ENCODE measurements around the gene CRISPLD2.
"Not testable (repeated sequence)": the region's sequence is repeated elsewhere in the genome, so short reads cannot be mapped to it uniquely, and the experiment has no call there.

The CRISPLD2 gene

DNA sequence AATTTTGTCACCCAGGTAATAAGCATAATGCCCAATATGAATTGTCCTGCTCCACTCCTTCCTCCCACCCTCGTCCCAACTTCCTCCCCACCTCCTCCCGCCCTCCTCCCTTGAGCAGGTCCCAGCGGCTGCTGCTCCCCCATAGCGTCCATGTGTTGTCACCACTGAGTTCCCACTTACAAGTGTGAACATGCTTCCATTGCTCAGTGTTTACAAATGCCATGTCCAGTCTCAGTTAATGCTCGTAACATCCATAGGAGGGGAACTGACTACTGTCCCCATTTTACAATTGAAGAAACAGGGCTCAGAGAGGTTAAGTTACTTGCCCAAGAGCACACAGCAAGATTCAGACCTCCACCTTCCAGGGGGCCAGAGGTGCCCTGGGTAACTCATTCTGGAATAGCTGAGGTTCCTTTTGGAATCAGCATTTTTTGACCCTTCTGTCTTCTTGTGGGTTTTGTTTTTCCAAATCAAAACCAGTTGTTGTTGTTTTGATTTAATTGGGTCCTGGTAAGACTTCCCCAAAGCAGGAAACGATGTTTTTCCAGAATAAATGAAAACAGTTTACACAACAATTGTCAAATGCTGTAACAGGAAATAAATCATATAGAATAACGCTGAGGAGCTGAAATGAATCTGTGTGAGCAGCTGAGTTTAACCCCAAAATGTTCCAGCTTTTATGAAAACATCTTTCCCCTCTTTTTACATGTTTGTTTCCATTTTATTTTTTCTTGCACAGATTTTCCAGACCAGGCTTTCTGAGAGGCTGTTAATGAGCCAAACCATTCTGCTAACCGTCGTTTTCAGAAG is 117.6 kb downstream of the CRISPLD2 start:
- DNase-seq = no peak

DNA sequence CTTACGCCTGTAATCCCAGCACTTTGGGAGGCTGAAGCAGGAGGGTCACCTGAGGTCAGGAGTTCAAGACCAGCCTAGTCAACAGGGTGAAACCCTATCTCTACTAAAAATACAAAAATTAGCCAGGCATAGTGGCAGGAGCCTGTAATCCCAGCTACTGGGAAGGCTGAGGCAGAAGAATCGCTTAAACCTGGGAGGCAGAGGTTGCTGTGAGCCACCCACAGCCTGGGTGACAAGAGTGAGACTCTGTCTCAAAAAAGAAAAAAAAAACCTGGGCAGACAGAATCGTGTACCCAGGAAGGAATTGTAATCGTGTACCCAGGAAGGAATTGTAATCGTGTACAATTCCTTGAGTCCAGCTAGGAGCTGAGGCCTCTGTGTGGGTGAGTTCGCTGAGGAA is 118.8 kb downstream of the CRISPLD2 start:
- not testable (repeated sequence) for DNase-seq

DNA sequence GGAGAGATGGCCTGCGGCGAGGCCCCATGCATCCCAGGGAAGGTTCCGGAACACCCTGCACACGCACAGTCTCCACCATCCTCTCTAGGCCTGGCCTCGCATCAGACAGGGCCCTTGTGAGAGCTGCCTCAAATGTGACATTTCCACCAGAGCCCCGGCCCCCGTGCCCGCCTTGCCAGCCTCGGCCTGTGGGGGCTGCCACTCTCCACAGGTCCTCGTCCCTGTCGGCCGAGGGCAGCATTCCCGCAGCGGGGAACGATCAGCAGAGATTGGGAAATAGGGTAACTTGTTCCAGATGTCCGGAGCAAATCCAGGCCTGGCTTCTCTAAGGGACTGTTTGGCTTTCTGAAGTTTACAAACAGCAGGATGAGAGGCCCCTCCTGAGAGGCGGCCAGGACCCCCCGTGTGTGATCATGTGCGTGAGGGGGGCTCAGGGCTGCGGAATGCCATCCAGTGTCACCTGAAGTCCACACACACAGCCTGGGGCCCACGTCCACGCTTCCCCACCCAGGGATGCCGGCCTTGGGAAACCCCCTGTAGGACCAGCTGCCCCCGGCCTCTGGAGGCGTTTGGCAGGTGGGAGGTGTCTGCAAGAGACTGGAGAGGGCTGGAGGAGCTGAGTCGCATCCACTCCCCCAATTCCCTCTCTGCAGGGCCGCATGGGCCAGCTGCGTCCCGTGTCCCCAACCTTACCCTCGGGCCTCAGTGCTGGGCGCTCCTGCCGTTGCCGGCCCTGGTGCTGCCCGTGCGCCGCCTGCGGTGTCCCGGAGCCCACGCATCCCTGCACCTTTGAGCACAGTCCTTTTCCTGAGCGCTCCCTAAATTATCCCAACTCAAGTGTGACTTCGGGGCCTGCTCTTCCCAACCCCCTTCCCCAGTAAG is 121.1 kb downstream of the CRISPLD2 start:
- DNase-seq = no peak

DNA sequence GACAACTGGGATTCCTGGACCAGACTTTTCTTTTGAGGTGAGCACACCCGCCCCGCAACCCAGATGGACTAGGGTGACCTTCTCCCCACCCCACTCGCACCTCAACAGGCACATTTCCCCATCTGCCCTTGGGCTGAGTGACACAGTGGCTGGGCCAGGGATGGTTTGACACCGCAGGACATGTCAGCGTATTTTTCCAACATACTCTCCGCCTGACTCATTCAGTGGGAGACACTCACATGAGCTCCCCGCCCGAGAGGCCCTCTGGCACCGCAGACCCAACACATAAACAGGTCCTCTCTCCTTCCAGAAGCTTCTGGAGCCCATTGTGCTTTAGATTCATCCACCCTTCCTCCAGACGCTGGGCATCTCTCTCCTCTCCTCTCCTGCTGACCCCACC is 122.1 kb downstream of the CRISPLD2 start:
- DNase-seq = no peak

DNA sequence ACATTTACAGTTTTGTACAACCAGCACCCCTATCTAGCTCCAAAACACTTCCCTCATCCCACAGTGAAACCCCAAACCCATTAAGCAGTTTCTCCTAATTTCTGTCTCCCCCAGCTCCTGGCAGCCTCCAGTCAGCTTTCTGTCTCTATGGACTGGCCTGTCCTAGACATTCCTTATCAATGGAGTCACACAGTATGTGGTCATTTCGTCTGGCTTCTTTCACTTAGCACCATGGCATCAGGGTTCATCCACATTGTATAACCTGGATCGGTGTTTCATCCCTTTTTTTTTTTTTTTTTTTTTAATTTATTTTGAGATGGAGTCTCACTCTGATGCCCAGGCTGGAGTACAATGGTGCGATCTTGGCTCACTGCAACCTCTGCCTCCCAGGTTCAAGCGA is 123.0 kb downstream of the CRISPLD2 start:
- DNase-seq = no peak

DNA sequence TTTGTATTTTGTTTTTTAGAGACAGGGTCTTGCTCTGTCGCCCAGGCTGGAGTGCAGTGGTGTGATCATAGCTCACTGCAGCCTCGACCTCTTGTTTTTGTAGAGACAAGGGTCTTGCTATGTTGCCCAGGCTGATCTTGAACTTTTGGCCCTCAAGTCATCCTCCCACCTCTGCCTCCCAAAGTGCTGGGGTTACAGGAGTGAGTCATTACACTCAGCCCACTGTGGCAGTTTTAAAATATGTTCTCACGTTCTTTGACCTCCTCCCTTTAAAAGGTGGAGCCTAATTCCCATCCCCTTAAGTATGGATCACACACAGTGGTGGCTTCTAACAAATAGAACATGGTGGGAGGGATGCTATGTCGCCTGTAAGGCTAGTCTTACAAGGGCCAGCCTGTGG is 123.8 kb downstream of the CRISPLD2 start:
- no peak for DNase-seq

DNA sequence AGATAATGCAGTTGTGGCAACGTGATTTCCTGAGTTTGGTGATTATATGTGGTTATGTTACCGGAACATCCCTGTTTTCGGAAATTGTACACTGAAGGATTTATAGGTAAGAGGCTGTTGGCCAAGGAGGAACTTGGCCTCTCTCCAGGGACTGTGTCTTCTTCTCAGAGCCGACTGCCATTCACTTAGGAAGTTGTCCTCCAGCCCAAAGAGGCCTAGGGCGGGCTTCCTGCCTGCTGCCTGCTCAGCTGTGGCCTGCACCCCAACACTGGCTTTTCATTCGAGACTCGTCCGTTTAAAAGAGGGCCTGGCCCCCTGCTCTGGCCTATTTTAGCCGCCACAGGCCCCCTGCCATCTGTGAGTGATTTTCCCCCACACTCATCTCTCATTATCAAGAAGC is 127.2 kb downstream of the CRISPLD2 start:
- no peak for DNase-seq

DNA sequence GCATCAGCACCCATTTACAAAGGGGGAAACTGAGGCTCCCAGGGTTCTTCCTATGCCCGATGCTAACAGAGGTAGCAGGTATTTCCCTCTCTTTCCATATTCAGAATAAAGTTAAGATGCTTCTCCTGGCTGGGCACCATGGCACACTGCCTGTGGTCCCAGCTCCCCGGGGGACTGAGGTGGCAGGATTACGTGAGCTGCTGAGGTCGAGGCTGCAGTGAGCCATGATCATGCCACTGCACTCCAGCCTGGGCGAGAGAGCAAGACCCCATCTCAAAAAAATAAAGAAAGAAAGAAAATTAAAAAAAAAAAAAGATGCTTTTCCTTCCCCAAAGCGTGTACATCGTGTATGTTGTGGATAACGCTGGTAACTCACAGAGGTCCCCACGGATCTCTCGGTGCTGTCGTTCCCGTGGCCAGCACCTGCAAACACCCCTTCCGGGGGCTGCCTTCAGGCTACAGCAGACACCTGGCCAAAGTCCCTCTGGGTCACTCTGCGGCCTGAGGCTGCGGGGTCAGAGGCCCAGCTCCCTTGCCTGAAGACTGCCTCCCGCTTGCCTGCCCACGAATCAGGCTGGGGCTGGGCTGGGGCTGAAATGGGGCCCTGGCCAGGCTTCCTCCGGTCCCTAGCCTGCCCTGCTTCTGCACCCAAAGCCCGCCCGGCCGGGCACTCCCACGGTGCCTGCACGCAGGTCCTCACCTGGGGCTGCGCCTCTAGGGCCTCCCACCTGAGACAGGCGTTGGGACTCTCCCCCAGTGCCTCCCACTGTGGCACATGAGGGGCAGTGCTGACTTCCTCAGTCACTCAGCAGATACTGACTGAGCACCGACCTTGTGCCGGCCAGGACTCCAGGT is 128.4 kb downstream of the CRISPLD2 start:
- DNase-seq = no peak

DNA sequence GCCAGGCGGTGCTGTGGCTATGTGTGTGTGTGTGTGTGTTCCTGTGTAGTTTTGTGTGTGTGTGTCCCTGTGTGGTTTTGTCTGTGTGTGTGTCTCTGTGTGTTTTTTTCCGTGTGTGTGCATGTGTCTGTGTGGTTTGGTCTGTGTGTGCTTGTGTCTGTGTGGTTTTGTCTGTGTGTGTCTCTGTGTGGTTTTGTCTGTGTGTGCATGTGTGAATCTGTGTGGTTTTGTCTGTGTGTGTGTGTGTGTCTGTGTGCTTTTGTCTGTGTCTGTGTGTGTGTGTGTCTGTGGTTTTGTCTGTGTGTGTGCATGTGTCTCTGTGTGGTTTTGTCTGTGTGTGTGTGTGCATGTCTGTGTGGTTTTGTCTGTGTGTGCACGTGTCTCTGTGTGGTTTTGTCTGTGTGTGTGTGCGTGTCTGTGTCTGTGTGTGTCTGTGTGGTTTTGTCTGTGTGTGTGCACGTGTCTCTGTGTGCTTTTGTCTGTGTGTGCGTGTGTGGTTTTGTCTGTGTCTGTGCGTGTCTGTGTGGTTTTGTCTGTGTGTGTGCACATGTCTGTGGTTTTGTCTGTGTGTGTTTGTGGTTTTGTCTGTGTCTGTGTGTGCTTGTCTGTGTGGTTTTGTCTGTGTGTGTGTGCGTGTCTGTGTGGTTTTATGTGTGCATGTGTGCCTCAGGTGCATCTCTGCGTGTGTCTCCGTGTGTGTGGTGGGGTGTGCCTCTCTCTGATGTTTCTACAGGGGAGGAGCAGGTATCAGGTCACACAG is 129.2 kb downstream of the CRISPLD2 start:
- DNase-seq = no peak

DNA sequence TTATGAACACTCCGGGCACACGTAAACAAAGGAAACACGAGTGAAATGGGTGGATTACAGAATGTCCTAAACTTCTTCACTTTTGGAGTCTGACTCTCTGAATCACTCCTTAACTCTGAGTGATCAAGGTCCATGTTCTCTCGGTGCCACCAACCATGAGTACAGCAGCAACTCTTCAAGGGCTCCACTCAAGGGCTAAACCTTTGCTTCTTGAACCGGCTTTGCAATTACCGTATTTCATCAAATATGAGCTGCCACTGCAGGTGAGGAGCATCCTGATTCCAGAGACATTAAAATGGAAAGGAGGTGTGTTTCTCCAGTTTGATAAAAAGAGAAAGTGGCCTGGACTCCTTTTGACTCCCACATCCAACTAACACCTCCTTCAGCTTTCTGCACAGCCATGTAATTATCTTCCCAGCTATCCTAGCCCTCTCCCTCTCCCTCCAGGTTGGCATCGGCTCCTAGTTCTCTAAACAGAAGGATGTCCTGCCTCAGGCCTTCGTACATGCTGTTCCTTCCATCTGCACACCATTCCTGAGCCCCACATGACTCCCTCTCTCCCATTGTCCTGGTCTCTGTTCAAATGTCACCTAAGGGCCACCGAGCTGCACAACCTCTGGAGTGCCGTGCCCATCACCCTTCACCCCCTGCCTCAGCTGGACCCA is 130.1 kb downstream of the CRISPLD2 start:
- no peak for DNase-seq

DNA sequence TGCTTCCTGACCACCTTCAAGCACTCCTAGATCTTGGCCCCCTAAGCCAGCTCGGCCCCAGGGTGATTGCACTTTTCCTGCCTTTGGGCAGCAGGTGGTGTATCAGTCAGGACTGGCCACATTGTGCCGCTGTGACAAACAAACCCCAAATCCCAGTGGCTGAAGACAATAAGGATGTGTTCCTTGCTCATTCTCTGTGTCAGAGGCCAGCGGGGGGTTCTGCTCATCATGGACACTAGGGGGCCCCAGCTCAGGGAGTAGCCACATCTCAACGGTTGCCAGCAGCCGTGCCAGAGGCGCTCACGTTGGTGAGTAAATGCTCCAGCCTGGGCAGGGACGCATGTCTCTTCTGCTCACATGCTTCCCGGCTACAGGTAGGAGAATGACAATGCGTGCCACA is 131.1 kb downstream of the CRISPLD2 start:
- DNase-seq = no peak

DNA sequence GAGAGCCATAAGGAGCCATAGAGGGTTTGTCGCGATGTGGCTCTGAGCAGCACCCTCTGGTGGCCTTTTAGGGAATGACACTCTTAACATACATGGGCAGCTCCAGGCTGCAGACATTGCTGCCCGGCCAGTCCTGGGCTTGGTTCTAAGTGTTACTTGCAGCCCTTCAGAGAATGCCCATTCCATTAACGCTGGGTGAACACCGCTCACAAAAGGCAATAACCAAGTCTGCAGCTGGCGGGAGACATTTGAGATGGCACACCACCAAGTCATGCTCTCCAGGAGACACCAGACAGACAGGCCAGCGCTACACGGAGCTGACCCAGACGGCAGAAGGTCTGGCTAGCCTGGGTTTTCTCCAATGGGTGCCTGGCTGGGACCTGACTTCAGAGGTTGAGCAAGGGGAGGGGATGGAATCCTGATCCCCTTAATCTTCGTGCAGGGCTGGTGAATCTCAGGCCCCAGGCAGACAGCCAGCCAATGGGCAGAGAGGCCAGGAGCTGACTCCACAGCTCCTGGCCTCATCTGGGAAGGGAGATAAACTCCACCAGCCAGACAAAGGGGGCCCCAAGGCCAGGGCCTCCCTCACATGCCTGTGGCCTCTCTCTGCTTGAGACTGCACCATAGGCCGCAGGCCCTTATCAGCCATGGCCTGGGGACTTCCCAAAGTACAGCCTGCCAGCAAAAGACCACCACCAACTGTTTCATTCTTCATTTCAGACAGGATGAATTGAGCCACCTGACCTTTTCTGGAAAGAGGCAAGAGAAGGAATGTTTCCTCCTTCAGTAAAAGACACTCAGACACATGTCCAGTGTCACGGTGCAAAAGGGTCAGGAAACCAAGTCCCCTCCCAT is 132.8 kb downstream of the CRISPLD2 start:
- peak; percentile 61 for DNase-seq

DNA sequence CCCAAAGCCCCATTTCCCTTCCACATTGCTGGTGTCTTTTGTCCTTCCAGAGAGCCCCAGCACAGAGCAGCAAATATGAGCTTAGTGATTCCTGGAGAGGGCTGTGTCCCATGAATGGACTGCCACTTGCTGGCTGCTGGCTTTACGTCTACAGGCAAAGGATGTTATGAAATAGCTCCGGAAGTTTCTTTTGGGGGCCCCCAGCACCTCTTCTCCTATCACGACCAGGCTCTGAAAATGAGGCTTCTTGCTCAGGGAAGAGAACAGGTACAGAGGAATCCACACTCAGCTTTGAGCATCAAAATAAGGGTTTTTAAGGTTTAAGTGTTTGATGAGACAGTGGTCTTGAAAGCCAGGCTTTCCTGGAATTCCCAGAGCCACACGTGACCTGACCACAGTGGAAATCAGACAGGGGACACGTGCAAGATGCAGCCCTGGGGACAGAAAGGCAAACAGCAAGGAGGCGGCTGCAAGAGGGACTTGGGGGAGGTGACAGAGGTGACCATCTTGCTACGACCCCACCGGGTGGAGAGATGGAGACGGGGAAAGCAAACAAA is 133.5 kb downstream of the CRISPLD2 start:
- no peak for DNase-seq

DNA sequence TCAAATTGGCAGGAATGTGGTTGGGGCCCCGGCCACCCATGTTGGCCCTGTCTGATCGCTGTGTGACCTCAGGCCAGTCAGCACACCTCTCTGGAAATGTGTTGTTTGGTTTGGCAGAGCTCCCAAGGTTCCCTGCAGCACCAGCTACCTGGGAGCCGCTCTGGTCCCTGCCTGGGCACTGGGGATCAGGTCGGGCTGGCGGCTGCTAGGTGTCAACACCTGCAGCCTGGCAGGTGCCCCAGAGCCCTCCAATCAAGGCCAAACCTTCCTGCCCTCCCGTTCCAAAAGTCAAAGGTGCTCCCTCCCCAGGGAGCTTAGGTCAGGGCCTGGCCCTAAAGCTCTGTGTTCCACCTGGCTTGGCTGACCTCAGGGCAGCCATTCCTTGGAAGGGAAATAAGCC is 135.6 kb downstream of the CRISPLD2 start:
- DNase-seq = no peak

DNA sequence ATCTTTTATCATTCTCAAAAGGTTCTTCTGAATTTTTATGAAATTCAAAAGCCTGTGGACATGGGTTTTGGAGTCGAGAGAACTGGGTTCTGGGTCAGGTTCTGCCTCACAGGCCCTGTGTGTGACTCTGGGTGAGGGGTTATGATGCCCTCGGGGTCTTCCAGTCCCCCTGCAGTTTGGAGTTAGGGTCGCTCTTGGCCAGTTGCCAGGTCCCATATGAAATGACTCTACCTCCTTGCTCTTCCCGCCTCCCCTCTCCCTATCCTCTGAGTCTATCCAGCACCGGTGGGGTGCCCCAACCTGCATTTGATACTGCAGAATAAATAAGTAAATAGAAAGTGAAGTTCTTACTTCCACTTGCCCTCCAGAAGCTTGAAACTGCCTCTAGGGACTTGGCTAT is 137.4 kb downstream of the CRISPLD2 start:
- DNase-seq = no peak

DNA sequence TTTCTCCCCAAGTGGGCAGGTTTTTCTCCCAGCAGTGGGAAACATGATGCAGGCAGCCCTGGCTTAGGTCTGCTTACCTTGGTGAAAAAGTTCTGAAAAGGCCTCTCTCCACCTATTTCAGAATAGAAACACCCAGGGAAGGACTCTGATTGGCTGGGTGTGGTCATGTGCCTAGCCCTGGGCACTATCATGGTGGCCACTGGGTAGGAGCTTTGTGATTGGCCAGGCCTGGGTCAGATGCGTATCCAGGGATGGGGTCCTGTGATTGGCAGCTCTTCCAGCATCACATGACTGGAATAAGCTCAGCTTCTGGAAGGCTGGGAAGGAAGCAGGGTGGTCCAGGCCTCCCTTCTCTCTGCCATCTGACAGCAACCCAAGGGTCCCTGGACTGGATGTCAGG is 138.0 kb downstream of the CRISPLD2 start:
- no peak for DNase-seq

Measured in T-helper 9 cell (primary cell).